Mesothelial cell of epicardium (in vitro differentiated cells): Measurements from ENCODE around the gene NEK6. TPM values are rescaled to one million over a fixed set of nuclear protein-coding genes. Genes with fewer than 3 reads are reported as not detected.

Source experiments
- DNase-seq, 2 experiments: peaks; one replicate each; pipeline ENCODE4 v3.0.0; 2021; ENCODE audit warnings: low spot score in 2 of 2; ENCODE audit not compliant: unreplicated experiment in 2 of 2
- H3K27ac Mint-ChIP-seq: 2 replicates; pipeline ENCODE4 v1.8.0; 2021; ENCODE audit warnings: mixed read lengths
- H3K27me3 Mint-ChIP-seq: 2 replicates; pipeline ENCODE4 v1.8.0; 2021; ENCODE audit warnings: low read depth, mixed read lengths
- H3K36me3 Mint-ChIP-seq: 2 replicates; pipeline ENCODE4 v1.8.0; 2021; ENCODE audit warnings: mixed read lengths
- H3K4me1 Mint-ChIP-seq: 2 replicates; pipeline ENCODE4 v1.8.0; 2021; ENCODE audit warnings: mixed read lengths
- H3K4me3 Mint-ChIP-seq: 2 replicates; pipeline ENCODE4 v1.8.0; 2021; ENCODE audit warnings: mild to moderate bottlenecking, moderate library complexity, mixed read lengths
- H3K9me3 Mint-ChIP-seq: 2 replicates; pipeline ENCODE4 v1.8.0; 2021; ENCODE audit warnings: mixed read lengths
- CTCF ChIP-seq: fragments of 200-600 bp; sonication (generic); IDR thresholded peaks from one replicate; pipeline ENCODE4 v1.5.0; 2021; ENCODE audit warnings: antibody characterized with exemption; ENCODE audit not compliant: unreplicated experiment
- total RNA-seq: library from RNA; stranded (reverse); gene quantifications from 3 replicates; pipeline ENCODE4 v1.2.1, GENCODE V29; 2021

Gene NEK6
- total RNA-seq, 1 donor from 2014 or later, result 42.9 TPM

DNA sequence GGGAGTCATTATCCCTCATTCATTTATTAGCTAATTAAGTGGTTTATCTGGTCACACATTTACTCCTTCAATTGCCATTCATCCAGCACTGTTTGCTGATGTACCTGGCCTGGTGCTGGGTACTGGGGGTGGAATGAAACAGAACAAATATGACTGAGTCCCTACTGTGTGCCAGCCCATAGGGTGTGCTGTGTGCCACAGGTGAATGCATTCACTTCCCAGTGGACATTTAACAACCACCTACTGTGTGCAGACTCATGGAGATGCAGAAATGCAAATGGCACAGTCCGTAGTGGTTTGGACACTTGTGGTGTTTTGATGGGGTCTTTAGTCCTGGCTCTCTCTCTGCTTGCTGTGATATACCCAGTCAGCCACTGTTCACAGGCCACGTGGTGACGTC is 10.5 kb downstream of the NEK6 start:
- H3K27ac Mint-ChIP-seq, result no peak overlapping the region
- H3K9me3 Mint-ChIP-seq, result no peaks in the 10 kb centered on the region
- H3K27me3 Mint-ChIP-seq, result no peaks in the 10 kb centered on the region
- DNase-seq, result no peak
- H3K4me3 Mint-ChIP-seq, result no peak overlapping the region
- H3K36me3 Mint-ChIP-seq, result peaks cover 1% of the 10 kb centered on the region
- H3K4me1 Mint-ChIP-seq, result peaks cover 5% of the 10 kb centered on the region
- TF ChIP-seq CTCF, result no peak

- no peaks in the 10 kb centered on the region for H3K27me3 Mint-ChIP-seq
- H3K4me1 Mint-ChIP-seq, result peaks cover 2% of the 10 kb centered on the region
Observed at GRCh38 chr9:124268661-124269060, 10.9 kb downstream of the NEK6 start.

DNA sequence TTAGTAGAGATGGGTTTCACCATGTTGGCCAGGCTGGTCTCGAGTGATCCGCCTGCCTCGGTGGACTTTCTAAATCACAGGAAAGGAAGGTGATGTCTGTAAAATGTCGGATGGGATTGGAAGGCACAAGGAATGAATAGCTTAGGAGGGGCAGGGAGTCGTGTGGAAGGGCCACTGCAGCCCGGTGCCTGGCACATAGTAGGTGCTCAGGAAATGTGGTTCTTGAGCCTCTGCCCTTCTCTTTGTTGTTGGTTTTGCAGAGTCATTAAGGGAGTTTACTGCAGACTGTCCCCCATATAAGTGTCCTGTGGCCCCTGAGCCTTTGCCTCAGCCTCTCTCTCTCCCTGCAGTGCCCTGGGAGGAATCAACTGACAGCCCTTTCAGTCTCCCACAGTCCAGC is 11.8 kb downstream of the NEK6 start:
- no peak for TF ChIP-seq CTCF
- Mint-ChIP-seq H3K4me3 (no peak overlapping the region), H3K36me3 (peaks cover 1% of the 10 kb centered on the region), H3K4me1 (peaks cover 2% of the 10 kb centered on the region), H3K9me3 (no peaks in the 10 kb centered on the region), H3K27ac (no peak overlapping the region), H3K27me3 (no peaks in the 10 kb centered on the region)
- DNase-seq, result no peak

More at GRCh38 chr9:124268661-124269060, 10.9 kb downstream of the NEK6 start:
- Mint-ChIP-seq H3K4me3 (no peak overlapping the region), H3K36me3 (peaks cover 1% of the 10 kb centered on the region), H3K9me3 (no peaks in the 10 kb centered on the region), H3K27ac (no peak overlapping the region)
- DNase-seq, result no peak
- TF ChIP-seq CTCF, result no peak

- peaks cover 2% of the 10 kb centered on the region for H3K4me1 Mint-ChIP-seq
- no peak overlapping the region for H3K27ac Mint-ChIP-seq
- no peak for DNase-seq
Observed at GRCh38 chr9:124270504-124271335, 13.0 kb downstream of the NEK6 start.

GRCh38 chr9:124271660-124272059 is 13.9 kb downstream of the NEK6 start:
- no peaks in the 10 kb centered on the region for H3K27me3 Mint-ChIP-seq
- no peak overlapping the region for H3K4me3 Mint-ChIP-seq
- H3K4me1 Mint-ChIP-seq, result peaks cover 2% of the 10 kb centered on the region
- DNase-seq, result no peak
- TF ChIP-seq CTCF, result no peak
- H3K36me3 Mint-ChIP-seq, result peaks cover 1% of the 10 kb centered on the region
- H3K9me3 Mint-ChIP-seq, result no peaks in the 10 kb centered on the region
- H3K27ac Mint-ChIP-seq, result no peak overlapping the region

More at GRCh38 chr9:124270504-124271335, 13.0 kb downstream of the NEK6 start:
- no peak for TF ChIP-seq CTCF
- Mint-ChIP-seq H3K36me3 (peaks cover 1% of the 10 kb centered on the region), H3K9me3 (no peaks in the 10 kb centered on the region), H3K4me3 (no peak overlapping the region), H3K27me3 (no peaks in the 10 kb centered on the region)
